ENCODE results near the gene PRMT7.
A peak's percentile ranks its signal among the peaks of the same experiment; 100 is the strongest.

PRMT7 gene

DNA sequence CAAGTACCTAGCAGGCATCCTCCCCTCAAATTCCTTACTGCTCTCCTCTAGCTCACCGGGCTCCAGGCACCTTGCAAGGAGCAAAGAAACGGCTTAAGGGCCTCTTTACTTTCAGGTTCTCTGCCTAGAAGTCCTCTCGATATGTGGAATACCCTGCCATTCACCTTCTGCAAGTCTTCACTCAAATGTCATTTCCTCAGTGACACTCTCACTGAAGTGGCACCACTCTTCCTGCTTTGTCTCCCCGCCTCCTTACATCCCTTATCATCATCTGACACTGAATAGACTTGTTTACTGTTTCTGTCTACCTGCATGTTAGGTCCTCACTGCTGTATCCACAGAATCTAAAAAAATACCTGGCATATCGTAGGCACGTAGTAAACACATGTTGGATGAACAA is 1.0 kb upstream of the PRMT7 start:
- H3K36me3 ChIP-seq: peaks cover 55 to 72% (median 64%) of the 10 kb centered on the region in 11 experiments
- no peak for TF ChIP-seq Cebpa-rat (IDR thresholded peaks at IDR 0.05)
- peaks cover 27 to 38% (median 31%) of the 10 kb centered on the region in 10 experiments for H3K4me1 ChIP-seq

GRCh38 chr16:68310437-68310773 is 414 bp upstream of the PRMT7 start:
- H3K27ac ChIP-seq: peak overlapping the region; percentile 56 to 91 (median 85)
- peak overlapping the region; percentile 89 to 97 (median 92) for H3K9ac ChIP-seq
- H3K4me2 ChIP-seq: peak overlapping the region; percentile 89 to 100 (median 94)
- H4K20me1 ChIP-seq: peaks cover 9 to 50% (median 31%) of the 10 kb centered on the region in 11 experiments; a peak in 20 of 22 replicates
- H3K4me3 ChIP-seq: peak overlapping the region; percentile 84 to 98 (median 94)
- no peak for TF ChIP-seq Cebpa-rat (IDR thresholded peaks at IDR 0.05)
- H3K36me3 ChIP-seq: peaks cover 54 to 72% (median 63%) of the 10 kb centered on the region in 11 experiments
- no peaks in the 10 kb centered on the region for H3K27me3 ChIP-seq
- H3K4me1 ChIP-seq: peaks cover 27 to 38% (median 31%) of the 10 kb centered on the region in 10 experiments
- no peaks in the 10 kb centered on the region for H3K9me3 ChIP-seq (replicated peaks in 1 of 11)

More for the DNA sequence above, 1.0 kb upstream of the PRMT7 start:
- Histone ChIP-seq H3K27me3 (no peaks in the 10 kb centered on the region), H3K27ac (peak overlapping the region; percentile 56 to 91 (median 85)), H4K20me1 (peaks cover 13 to 56% (median 37%) of the 10 kb centered on the region in 11 experiments; a peak in 21 of 22 replicates), H3K4me3 (peak overlapping the region; percentile 84 to 98 (median 94)), H3K9ac (peak overlapping the region; percentile 89 to 97 (median 92)), H3K9me3 (replicated peaks in 1 of 11) (no peaks in the 10 kb centered on the region), H3K4me2 (peak overlapping the region; percentile 89 to 100 (median 94))

DNA sequence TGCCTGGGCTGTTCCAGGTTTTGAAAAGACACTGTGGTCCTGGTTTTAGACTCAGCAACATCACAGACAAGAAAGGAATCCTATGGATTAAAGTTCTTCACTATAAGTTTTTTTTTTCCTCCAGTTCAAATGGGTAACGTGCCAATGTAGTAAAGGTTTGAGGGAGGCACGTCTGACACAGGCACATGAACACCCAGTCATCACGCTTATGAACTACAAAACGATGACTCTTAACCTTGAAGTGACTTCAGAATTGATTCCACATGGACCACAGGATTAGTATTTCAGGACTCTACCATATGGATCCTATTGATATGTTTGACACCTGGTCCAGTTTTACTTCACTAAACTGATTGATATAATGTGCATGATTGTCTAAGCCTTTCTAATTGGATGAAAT is 2.3 kb downstream of the PRMT7 start:
- H3K4me2 ChIP-seq: peak overlapping the region in 1 of 11 experiments; percentile 91; a peak in 1 of 22 replicates
- no peak for TF ChIP-seq Cebpa-rat (IDR thresholded peaks at IDR 0.05)
- H3K27ac ChIP-seq: no peak overlapping the region
- peaks cover 27 to 38% (median 31%) of the 10 kb centered on the region in 10 experiments for H3K4me1 ChIP-seq
- H3K36me3 ChIP-seq: peaks cover 40 to 70% (median 60%) of the 10 kb centered on the region in 11 experiments
- H4K20me1 ChIP-seq: peaks cover 4 to 24% (median 13%) of the 10 kb centered on the region in 11 experiments; a peak in 15 of 22 replicates
- peak overlapping the region in 1 of 11 experiments; percentile 30; a peak in 1 of 22 replicates for H3K9ac ChIP-seq
- no peak overlapping the region for H3K4me3 ChIP-seq
- no peaks in the 10 kb centered on the region for H3K9me3 ChIP-seq (replicated peaks in 1 of 11)
- no peaks in the 10 kb centered on the region for H3K27me3 ChIP-seq

GRCh38 chr16:68319185-68319908 is 8.5 kb downstream of the PRMT7 start:
- H3K36me3 ChIP-seq: peaks cover 69 to 98% (median 89%) of the 10 kb centered on the region in 11 experiments
- H3K9me3 ChIP-seq (replicated peaks in 1 of 11): no peaks in the 10 kb centered on the region
- peaks cover 0 to 12% (median 0%) of the 10 kb centered on the region in 11 experiments; a peak in 2 of 22 replicates for H4K20me1 ChIP-seq
- H3K27ac ChIP-seq: no peak overlapping the region
- no peak overlapping the region for H3K4me2 ChIP-seq
- no peak overlapping the region for H3K4me3 ChIP-seq
- no peaks in the 10 kb centered on the region for H3K27me3 ChIP-seq
- TF ChIP-seq Cebpa-rat (IDR thresholded peaks at IDR 0.05): no peak
- peaks cover 0 to 9% (median 4%) of the 10 kb centered on the region in 10 experiments; a peak in 12 of 20 replicates for H3K4me1 ChIP-seq
- H3K9ac ChIP-seq: peak overlapping the region in 2 of 11 experiments; percentile 10 to 22; a peak in 1 of 22 replicates

GRCh38 chr16:68324336-68324735 is 13.5 kb downstream of the PRMT7 start:
- Histone ChIP-seq H3K4me2 (peak overlapping the region in 3 of 11 experiments; percentile 5 to 31 (median 5); a peak in 2 of 22 replicates), H3K27ac (no peak overlapping the region), H3K4me1 (peaks cover 6 to 29% (median 16%) of the 10 kb centered on the region in 10 experiments; a peak in 19 of 20 replicates), H3K4me3 (no peak overlapping the region), H3K36me3 (peaks cover 54 to 91% (median 78%) of the 10 kb centered on the region in 11 experiments), H3K27me3 (no peaks in the 10 kb centered on the region), H4K20me1 (peaks cover 0 to 10% (median 0%) of the 10 kb centered on the region in 11 experiments; a peak in 1 of 22 replicates), H3K9ac (0 out of 22 replicates have a peak overlapping the region, but pooled peaks of 1 of the 11 experiments have one; percentile 29), H3K9me3 (replicated peaks in 1 of 11) (no peaks in the 10 kb centered on the region)
- TF ChIP-seq Cebpa-rat (IDR thresholded peaks at IDR 0.05): no peak; a peak in 1 of 22 replicates

DNA sequence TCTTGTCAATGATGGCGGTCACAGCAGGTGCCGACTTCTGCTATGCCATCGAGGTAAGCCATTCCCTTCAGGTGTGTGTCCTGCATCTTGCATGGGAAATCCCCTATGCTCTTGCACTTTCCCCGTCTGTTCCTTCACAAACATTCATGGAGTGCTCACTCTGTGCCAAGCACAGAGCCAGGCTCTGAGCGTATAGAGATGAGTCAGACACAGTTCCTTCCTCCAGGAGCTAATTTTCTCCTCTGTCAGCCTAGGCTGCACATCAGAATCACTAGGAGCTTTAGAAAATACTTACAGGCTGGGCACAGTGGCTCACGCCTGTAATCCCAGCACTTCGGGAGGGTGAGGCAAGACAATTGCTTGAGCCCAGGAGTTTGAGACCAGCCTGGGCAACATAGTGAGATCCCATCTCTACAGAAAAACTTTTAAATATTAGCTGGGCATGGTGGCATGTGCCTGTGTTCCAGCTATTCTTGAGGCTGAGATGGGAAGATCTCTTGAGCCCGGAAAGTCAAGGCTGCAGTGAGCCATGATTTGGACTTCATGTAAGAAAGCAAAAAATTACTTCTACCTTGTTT is 14.1 kb downstream of the PRMT7 start:
- Histone ChIP-seq H3K27ac (peak overlapping the region in 4 of 11 experiments; percentile 2 to 14 (median 4); a peak in 5 of 22 replicates), H3K4me1 (peaks cover 6 to 29% (median 16%) of the 10 kb centered on the region in 10 experiments; a peak in 19 of 20 replicates), H3K4me2 (peak overlapping the region in 5 of 11 experiments; percentile 1 to 31 (median 5); a peak in 4 of 22 replicates), H4K20me1 (peaks cover 0 to 10% (median 0%) of the 10 kb centered on the region in 11 experiments; a peak in 1 of 22 replicates), H3K9me3 (replicated peaks in 1 of 11) (no peaks in the 10 kb centered on the region), H3K9ac (peak overlapping the region in 2 of 11 experiments; percentile 18 to 28; a peak in 2 of 22 replicates), H3K4me3 (no peak overlapping the region), H3K36me3 (peaks cover 49 to 91% (median 78%) of the 10 kb centered on the region in 11 experiments), H3K27me3 (no peaks in the 10 kb centered on the region)
- no peak for TF ChIP-seq Cebpa-rat (IDR thresholded peaks at IDR 0.05)

DNA sequence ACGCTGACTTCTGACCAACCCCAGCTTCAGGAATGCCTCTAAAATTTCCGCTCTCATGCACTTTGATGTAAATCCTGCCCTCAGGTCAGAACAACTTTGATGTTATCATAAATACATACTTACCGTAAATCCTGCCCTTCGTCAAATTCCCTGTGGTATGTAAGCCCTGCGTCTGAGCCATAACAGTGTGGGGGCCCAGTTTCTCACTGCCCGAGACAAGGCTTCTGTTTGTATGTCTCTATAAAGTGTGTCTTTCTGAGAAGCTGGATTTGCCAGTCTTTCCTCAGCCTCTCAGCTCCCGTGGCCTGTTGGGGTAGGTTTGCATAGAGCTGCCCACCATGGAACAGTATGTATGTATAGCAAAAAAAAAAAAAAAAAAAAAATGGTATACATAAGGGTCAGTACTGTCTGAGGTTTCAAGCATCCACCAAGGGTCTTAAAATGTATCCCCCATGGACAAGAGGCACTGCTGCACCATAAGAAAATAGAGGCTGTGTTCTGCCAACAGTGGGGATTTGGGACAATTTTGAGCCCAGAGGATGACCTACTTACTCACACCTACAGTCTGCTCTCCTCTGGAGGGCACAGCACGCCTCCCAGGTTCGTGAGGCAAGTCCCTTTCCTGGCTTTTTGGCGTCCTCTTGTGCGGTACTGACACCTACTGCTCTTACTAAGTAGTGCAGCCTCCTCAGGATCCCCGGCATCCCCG is 17.5 kb downstream of the PRMT7 start:
- Histone ChIP-seq H3K9me3 (replicated peaks in 1 of 11) (no peaks in the 10 kb centered on the region), H3K36me3 (peaks cover 29 to 66% (median 57%) of the 10 kb centered on the region in 11 experiments), H3K27ac (peak overlapping the region in 2 of 11 experiments; percentile 16 to 95; a peak in 1 of 22 replicates), H3K4me1 (peaks cover 27 to 58% (median 40%) of the 10 kb centered on the region in 10 experiments), H3K27me3 (no peaks in the 10 kb centered on the region), H4K20me1 (no peaks in the 10 kb centered on the region), H3K4me2 (0 out of 22 replicates have a peak overlapping the region, but pooled peaks of 1 of the 11 experiments have one; percentile 7), H3K9ac (no peak overlapping the region), H3K4me3 (no peak overlapping the region)
- TF ChIP-seq Cebpa-rat (IDR thresholded peaks at IDR 0.05): no peak

GRCh38 chr16:68328860-68329390 is 18.1 kb downstream of the PRMT7 start:
- TF ChIP-seq Cebpa-rat (IDR thresholded peaks at IDR 0.05): no peak
- peak overlapping the region in 6 of 11 experiments; percentile 37 to 98 (median 95); a peak in 10 of 22 replicates for H3K27ac ChIP-seq
- H3K27me3 ChIP-seq: no peaks in the 10 kb centered on the region
- H3K4me3 ChIP-seq: no peak overlapping the region
- H4K20me1 ChIP-seq: no peaks in the 10 kb centered on the region
- H3K36me3 ChIP-seq: peaks cover 23 to 66% (median 53%) of the 10 kb centered on the region in 11 experiments
- H3K9ac ChIP-seq: peak overlapping the region in 4 of 11 experiments; percentile 0 to 15 (median 12); a peak in 6 of 22 replicates
- H3K9me3 ChIP-seq (replicated peaks in 1 of 11): no peaks in the 10 kb centered on the region
- no peak overlapping the region for H3K4me2 ChIP-seq
- H3K4me1 ChIP-seq: peaks cover 33 to 64% (median 47%) of the 10 kb centered on the region in 10 experiments
